A673 (cell line): ENCODE results near the gene ELK4. TPM values are rescaled to one million over a fixed set of nuclear protein-coding genes. Genes with fewer than 3 reads are reported as not detected.

Experiments
- BruUV-seq: library from RNA; stranded (reverse); fragments of 400-500 nt; replicated peaks from 2 replicates; lab custom pipeline; 2021; lab: Mats Ljungman, UMichigan
- CTCF ChIA-PET: fragments of 300-600 bp; sonication (Branson Sonifier 250); formaldehyde crosslinking; loops from one replicate; lab custom pipeline; 2022; ENCODE audit warnings: antibody characterized with exemption; lab: Charles Lee
- POLR2A ChIA-PET: fragments of 300-600 bp; sonication (Branson Sonifier 250); formaldehyde crosslinking; loops from one replicate; lab custom pipeline; 2022; ENCODE audit warnings: antibody characterized with exemption; ENCODE audit not compliant: low non-redundant PET; lab: Charles Lee
- DNase-seq: peaks from one replicate; pipeline ENCODE4 v3.0.0-alpha.2; 2015; ENCODE audit warnings: low spot score
- H3K27ac ChIP-seq: fragments of 200-600 bp; sonication (generic); 2 replicates; pipeline ENCODE4 v1.5.1; 2016; ENCODE audit warnings: mixed run types, low read depth, mild to moderate bottlenecking, mixed read lengths, antibody characterized with exemption, low read length; ENCODE audit not compliant: poor library complexity, severe bottlenecking
- H3K27me3 ChIP-seq: fragments of 200-600 bp; sonication (generic); replicated peaks from 2 replicates; pipeline ENCODE4 v1.6.1; 2017; ENCODE audit warnings: mixed run types, low read depth, mild to moderate bottlenecking, mixed read lengths, antibody characterized with exemption, low read length; ENCODE audit not compliant: insufficient read depth, poor library complexity
- H3K36me3 ChIP-seq: fragments of 200-600 bp; sonication (generic); 2 replicates; pipeline ENCODE4 v1.6.1; 2016; ENCODE audit warnings: mixed run types, mild to moderate bottlenecking, mixed read lengths, antibody characterized with exemption, low read length; ENCODE audit not compliant: insufficient read depth, poor library complexity, severe bottlenecking
- H3K4me1 ChIP-seq: fragments of 200-600 bp; sonication (generic); 2 replicates; pipeline ENCODE4 v1.6.1; 2017; ENCODE audit warnings: mixed run types, mild to moderate bottlenecking, mixed read lengths, antibody characterized with exemption, low read length; ENCODE audit not compliant: insufficient read depth, poor library complexity, severe bottlenecking
- H3K4me3 ChIP-seq: fragments of 200-600 bp; sonication (generic); 2 replicates; pipeline ENCODE4 v1.5.1; 2016; ENCODE audit warnings: low read depth, mixed run types, mild to moderate bottlenecking, mixed read lengths, low read length; ENCODE audit not compliant: poor library complexity, severe bottlenecking
- H3K9me3 ChIP-seq: fragments of 200-600 bp; sonication (generic); 2 replicates; pipeline ENCODE4 v1.6.1; 2016; ENCODE audit warnings: mixed run types, low read depth, mild to moderate bottlenecking, mixed read lengths, antibody characterized with exemption, low read length; ENCODE audit not compliant: poor library complexity, severe bottlenecking
- EZH2 ChIP-seq: fragments of 200-600 bp; sonication (generic); IDR thresholded peaks from 2 replicates; pipeline ENCODE4 v1.6.1; 2017; ENCODE audit warnings: borderline replicate concordance, low read depth, mild to moderate bottlenecking, mixed read lengths, antibody characterized with exemption, low read length; ENCODE audit not compliant: poor library complexity, severe bottlenecking
- intact Hi-C: fragments of 100-400 bp; cut with micrococcal nuclease; formaldehyde crosslinking; loops from one replicate; pipeline ENCODE4 v1.10.0; 2022; ENCODE audit not compliant: unreplicated experiment
- total RNA-seq: library from RNA; stranded (reverse); gene quantifications from 2 replicates; pipeline ENCODE4 v1.2.3, GENCODE V29; 2021
- TF ChIP-seq, protein P1 (sequence below): fragments of 300-800, 200-600 bp; sonication (generic); conservative IDR thresholded peaks from 2 replicates; pipeline ENCODE4 v1.5.1; 2017; ENCODE audit warnings: low read depth, mild to moderate bottlenecking, antibody characterized with exemption, low read length, moderate library complexity, mixed read lengths

The ELK4 gene
- total RNA-seq, 1 experiment from 2014 or later: 38.2 TPM

DNA sequence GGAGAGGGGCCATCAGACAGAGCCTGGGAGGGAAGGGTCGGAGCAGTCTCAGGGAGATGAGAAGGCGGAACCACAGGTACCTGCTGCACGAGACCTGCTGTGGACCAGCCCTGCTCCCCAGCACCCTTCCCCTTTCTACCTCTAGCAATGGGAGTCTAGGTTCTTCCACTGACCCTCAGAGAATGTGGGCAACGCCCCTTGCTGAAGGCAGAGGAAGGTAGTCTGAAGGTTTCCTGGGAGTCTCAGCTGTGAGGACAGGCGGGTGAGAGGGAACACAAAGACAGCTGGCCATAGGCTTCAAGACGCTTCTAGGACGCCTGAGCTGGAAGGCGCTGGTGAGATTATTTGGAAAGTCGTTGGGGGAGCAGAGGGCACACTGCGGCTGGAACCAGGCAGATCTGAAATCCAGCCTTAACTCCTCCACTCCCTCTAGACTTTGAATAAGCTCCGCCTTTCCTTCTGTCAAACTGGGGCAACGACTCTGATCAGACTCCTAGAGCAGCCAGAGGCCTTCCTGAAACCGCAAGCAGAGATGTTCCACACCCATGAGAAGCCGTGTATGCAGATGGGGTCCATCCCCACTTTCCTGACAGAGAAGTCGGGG lies 30.4 kb upstream of the ELK4 start:
- H3K27ac ChIP-seq: no peak overlapping the region
- POLR2A ChIA-PET: no interaction called here
- intact Hi-C loops: no loop called here
- no peak for DNase-seq
- no peak overlapping the region for H3K4me3 ChIP-seq
- no peak for TF ChIP-seq EZH2
- TF ChIP-seq, protein P1, sequence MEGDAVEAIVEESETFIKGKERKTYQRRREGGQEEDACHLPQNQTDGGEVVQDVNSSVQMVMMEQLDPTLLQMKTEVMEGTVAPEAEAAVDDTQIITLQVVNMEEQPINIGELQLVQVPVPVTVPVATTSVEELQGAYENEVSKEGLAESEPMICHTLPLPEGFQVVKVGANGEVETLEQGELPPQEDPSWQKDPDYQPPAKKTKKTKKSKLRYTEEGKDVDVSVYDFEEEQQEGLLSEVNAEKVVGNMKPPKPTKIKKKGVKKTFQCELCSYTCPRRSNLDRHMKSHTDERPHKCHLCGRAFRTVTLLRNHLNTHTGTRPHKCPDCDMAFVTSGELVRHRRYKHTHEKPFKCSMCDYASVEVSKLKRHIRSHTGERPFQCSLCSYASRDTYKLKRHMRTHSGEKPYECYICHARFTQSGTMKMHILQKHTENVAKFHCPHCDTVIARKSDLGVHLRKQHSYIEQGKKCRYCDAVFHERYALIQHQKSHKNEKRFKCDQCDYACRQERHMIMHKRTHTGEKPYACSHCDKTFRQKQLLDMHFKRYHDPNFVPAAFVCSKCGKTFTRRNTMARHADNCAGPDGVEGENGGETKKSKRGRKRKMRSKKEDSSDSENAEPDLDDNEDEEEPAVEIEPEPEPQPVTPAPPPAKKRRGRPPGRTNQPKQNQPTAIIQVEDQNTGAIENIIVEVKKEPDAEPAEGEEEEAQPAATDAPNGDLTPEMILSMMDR: no peak
- H3K9me3 ChIP-seq: no peaks in the 10 kb centered on the region
- CTCF ChIA-PET: no interaction called here
- H3K27me3 ChIP-seq: no peaks in the 10 kb centered on the region
- no TSS peak for BruUV-seq
- H3K36me3 ChIP-seq: no peaks in the 10 kb centered on the region
- H3K4me1 ChIP-seq: no peaks in the 10 kb centered on the region

DNA sequence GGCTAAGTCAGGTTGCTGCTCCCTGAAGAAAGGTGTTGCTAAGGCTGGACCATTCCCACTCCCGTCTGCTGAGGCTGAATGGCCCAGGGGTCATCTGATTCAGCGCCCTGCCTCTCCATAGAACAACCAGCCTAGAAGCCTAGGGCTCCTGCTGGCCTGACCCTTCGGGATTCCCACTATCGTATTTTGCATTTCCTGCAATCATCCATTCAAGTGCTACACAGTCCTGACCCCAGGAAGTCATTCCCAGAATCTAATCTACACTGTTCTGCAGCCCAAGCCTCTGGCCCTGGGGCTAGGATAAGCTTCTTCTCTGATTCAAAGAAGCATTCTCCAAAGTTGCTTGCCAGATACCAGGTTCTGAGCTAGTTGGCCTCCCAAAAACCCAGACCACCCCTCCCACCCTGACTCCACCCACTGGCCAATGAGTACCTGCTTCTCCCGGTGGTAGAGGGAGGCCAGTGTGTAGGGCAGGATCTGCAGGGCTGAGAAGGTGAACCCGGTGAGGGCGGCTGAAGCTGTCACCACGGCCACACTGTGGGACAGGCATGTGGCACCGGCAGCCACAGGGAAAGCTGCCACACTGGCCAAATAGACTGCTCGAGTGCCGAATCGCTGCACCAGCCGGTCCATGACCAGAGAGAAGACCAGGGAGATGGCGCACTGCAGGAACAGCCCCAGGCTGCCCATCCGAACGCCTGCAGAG lies 29.8 kb upstream of the ELK4 start:
- TF ChIP-seq, protein P1: no peak
- BruUV-seq: no TSS peak
- Histone ChIP-seq H3K27me3 (no peaks in the 10 kb centered on the region), H3K9me3 (no peaks in the 10 kb centered on the region), H3K27ac (no peak overlapping the region), H3K4me3 (no peak overlapping the region), H3K36me3 (no peaks in the 10 kb centered on the region), H3K4me1 (no peaks in the 10 kb centered on the region)
- DNase-seq: no peak
- ChIA-PET POLR2A (no interaction called here), CTCF (interaction anchor here (1.6 kb wide), 1 partner anchor 316 kb away, joined by 5 read pairs; no protein-coding TSS in a partner anchor)
- intact Hi-C loops: no loop called here

DNA sequence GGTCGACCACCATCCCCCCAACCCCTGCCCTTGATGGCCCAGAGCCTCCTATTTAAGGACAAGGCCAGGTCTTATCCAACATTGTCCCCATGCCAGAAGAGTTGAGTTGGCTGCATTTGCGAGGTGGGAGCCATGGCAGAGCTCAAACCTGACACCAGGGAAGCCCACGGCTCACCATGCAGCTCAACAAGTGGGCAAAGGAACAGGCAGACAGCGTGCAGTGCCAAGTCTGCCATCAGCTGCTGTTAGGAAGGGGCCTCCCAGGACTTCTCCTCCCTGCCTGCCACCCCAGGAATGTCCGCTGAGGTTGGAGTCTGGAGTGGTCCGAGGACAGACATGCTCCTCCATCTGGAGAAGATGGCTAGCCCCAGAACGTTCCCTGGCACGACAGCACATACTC lies 28.6 kb upstream of the ELK4 start:
- no peak overlapping the region for H3K27ac ChIP-seq
- H3K36me3 ChIP-seq: no peaks in the 10 kb centered on the region
- no peaks in the 10 kb centered on the region for H3K27me3 ChIP-seq
- TF ChIP-seq, protein P1: no peak
- no peak for TF ChIP-seq EZH2
- no peaks in the 10 kb centered on the region for H3K9me3 ChIP-seq
- CTCF ChIA-PET: interaction anchor here (1.0 to 1.6 kb wide), 2 partner anchors 40 to 317 kb away, joined by 4 to 5 read pairs; no protein-coding TSS in a partner anchor
- no TSS peak for BruUV-seq
- H3K4me3 ChIP-seq: no peak overlapping the region
- POLR2A ChIA-PET: no interaction called here
- H3K4me1 ChIP-seq: no peaks in the 10 kb centered on the region
- no peak for DNase-seq
- intact Hi-C loops: no loop called here
